Type B pancreatic cell (in vitro differentiated cells): ENCODE measurements around the gene RNF175. TPM values are rescaled to one million over a fixed set of nuclear protein-coding genes. Genes with fewer than 3 reads are reported as not detected.

ENCODE experiments used
- DNase-seq: peaks from one replicate; pipeline ENCODE4 v3.0.0; 2021; ENCODE audit warnings: mixed read lengths; ENCODE audit not compliant: unreplicated experiment; ENCODE audit errors: extremely low spot score
- H3K27ac Mint-ChIP-seq: 2 replicates; pipeline ENCODE4 v1.8.0; 2021; ENCODE audit warnings: mild to moderate bottlenecking, mixed read lengths
- H3K27me3 Mint-ChIP-seq: 2 replicates; pipeline ENCODE4 v1.8.0; 2021; ENCODE audit warnings: mixed read lengths
- H3K36me3 Mint-ChIP-seq: 2 replicates; pipeline ENCODE4 v1.8.0; 2021; ENCODE audit warnings: mixed read lengths
- H3K4me1 Mint-ChIP-seq: one replicate; pipeline ENCODE4 v1.8.0; 2021; ENCODE audit warnings: mixed read lengths; ENCODE audit not compliant: unreplicated experiment
- H3K4me3 Mint-ChIP-seq: 2 replicates; pipeline ENCODE4 v1.8.0; 2021; ENCODE audit warnings: mild to moderate bottlenecking, mixed read lengths
- H3K9me3 Mint-ChIP-seq: 2 replicates; pipeline ENCODE4 v1.8.0; 2021; ENCODE audit warnings: mixed read lengths
- total RNA-seq: library from RNA; stranded (reverse); gene quantifications from 2 replicates; pipeline ENCODE4 v1.2.1, GENCODE V29; 2021; ENCODE audit warnings: low replicate concordance
- TF ChIP-seq, protein P1 (sequence below): fragments of 200-600 bp; sonication (generic); conservative IDR thresholded peaks from 2 replicates; pipeline ENCODE4 v1.5.0; 2021; ENCODE audit warnings: antibody characterized with exemption, mild to moderate bottlenecking

Gene RNF175
- total RNA-seq, 1 donor from 2014 or later: 11.3 TPM

DNA sequence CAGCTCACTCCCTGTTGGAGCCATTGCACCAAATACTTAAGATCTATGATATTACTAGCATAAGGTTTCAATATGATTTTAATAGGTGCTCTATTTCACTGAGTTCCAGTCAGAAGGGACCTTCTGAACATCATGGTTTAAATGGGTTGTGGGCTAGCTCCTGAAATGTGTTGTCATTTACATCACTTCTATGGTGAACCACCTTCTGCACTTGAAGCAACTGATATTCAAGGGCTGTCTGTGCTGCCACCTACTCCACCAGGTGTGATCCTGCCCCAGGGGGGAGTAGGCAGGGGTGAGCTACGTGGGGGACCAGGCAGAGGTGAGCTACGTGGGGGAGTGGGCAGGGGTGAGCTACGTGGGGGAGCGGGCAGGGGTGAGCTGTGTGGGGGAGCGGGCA is 35.2 kb downstream of the RNF175 start:
- H3K27ac Mint-ChIP-seq: no peak overlapping the region
- H3K36me3 Mint-ChIP-seq: no peaks in the 10 kb centered on the region
- peaks cover 3% of the 10 kb centered on the region for H3K27me3 Mint-ChIP-seq
- TF ChIP-seq, protein P1, sequence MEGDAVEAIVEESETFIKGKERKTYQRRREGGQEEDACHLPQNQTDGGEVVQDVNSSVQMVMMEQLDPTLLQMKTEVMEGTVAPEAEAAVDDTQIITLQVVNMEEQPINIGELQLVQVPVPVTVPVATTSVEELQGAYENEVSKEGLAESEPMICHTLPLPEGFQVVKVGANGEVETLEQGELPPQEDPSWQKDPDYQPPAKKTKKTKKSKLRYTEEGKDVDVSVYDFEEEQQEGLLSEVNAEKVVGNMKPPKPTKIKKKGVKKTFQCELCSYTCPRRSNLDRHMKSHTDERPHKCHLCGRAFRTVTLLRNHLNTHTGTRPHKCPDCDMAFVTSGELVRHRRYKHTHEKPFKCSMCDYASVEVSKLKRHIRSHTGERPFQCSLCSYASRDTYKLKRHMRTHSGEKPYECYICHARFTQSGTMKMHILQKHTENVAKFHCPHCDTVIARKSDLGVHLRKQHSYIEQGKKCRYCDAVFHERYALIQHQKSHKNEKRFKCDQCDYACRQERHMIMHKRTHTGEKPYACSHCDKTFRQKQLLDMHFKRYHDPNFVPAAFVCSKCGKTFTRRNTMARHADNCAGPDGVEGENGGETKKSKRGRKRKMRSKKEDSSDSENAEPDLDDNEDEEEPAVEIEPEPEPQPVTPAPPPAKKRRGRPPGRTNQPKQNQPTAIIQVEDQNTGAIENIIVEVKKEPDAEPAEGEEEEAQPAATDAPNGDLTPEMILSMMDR: no peak
- DNase-seq: no peak
- H3K4me3 Mint-ChIP-seq: no peak overlapping the region
- H3K9me3 Mint-ChIP-seq: no peaks in the 10 kb centered on the region
- H3K4me1 Mint-ChIP-seq: no peaks in the 10 kb centered on the region

DNA sequence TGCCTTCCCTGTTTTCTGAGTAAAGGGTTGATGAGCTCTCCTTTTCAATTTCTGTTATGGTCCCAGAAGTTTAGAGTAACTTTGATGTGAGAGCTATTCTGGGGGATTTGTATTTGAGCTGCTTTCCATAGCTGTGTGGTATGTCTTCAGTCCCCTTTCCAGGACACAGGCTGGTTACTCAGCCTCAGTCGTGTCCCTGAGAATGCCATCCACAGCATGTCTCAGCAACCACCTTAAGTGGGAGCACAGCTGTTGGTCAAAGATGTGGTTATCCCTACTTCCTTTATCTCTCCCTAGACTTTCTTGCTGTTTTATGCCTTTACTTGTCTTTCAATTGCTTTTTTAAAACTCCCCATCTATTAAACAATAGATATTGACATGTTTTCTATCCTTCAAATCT is 37.8 kb downstream of the RNF175 start:
- Mint-ChIP-seq H3K36me3 (peaks cover 7% of the 10 kb centered on the region), H3K27ac (no peak overlapping the region)

DNA sequence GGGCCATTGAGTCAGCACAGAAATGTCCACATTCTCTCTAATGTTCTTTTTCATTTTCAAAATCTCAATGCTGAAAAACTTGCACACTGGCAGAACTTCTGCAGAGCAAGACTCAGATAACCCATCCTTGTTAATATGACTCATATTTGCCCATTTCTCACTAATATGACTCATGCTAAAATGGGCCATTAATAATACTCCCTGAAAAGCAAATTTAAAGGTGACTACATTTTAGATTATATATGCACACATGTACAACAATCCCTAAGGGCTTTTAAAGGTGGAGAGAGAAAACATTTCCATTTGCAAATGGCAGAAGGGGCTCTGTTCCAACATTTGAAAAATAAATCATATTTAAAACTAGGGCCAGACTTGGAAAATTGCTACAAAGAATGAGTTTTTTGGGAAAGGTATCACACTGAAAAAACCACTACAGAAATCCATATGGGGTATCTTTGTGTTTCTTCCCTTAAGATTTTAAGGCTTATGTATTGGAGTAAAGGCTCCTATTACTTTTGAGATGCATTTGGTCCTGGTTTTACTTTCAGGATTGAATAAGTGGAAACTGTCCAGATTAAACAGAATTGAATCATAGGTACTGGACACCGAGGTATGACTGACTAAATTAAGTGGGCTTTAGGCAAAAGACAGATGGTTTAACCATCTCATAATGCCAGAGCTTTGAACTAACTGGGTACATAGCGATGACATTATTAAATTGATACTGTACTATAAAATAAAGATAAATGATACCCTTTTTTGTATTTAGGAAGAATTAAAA is 45.8 kb downstream of the RNF175 start:
- Mint-ChIP-seq H3K27me3 (no peaks in the 10 kb centered on the region), H3K4me1 (no peaks in the 10 kb centered on the region), H3K27ac (no peak overlapping the region), H3K9me3 (no peaks in the 10 kb centered on the region), H3K4me3 (no peak overlapping the region), H3K36me3 (peaks cover 10% of the 10 kb centered on the region)
- TF ChIP-seq, protein P1: no peak
- no peak for DNase-seq

More for the DNA sequence above, 37.8 kb downstream of the RNF175 start:
- Mint-ChIP-seq H3K27me3 (peaks cover 3% of the 10 kb centered on the region), H3K4me1 (no peaks in the 10 kb centered on the region), H3K9me3 (no peaks in the 10 kb centered on the region), H3K4me3 (no peak overlapping the region)
- TF ChIP-seq, protein P1: no peak
- DNase-seq: no peak

DNA sequence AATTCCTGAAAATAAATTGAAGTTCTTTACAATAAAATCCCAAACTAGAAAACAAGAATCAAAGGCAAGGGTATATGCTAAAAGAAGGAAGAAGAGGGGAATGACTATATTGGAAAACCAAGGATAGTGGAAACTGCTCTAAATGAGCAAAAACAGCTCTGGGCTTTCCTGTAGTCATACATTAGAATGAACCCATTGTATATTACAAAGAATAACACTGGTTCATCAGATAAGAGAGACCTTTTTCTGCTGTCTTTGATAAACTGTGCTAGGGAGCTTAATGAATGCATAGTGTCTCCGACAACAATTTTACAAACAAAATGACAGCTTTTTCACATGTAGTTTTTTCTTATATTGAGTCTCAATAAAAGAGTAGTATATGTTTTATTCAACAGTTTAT is 49.1 kb downstream of the RNF175 start:
- no peak overlapping the region for H3K27ac Mint-ChIP-seq

DNA sequence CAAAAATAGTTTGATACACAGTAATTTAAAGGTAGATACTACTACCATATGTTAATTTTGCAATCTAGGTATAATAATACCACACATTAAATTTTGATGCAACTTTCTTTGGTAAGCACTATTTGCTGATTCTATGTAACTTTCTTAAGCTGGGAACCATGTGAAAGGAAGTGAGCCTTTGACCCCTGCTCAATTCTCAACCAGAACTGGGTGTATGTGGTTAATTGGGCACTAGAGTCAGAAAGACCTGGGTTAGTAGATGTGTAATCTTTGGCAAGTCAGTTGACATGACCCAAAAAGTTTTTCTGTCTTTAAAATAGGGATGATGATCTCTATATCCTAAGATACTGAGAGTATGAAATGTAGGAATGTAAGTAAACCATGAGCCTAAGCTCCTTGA is 53.3 kb downstream of the RNF175 start:
- Mint-ChIP-seq H3K27me3 (no peaks in the 10 kb centered on the region), H3K36me3 (no peaks in the 10 kb centered on the region), H3K4me1 (no peaks in the 10 kb centered on the region), H3K27ac (no peak overlapping the region), H3K4me3 (no peak overlapping the region), H3K9me3 (peaks cover 6% of the 10 kb centered on the region)
- TF ChIP-seq, protein P1: no peak
- DNase-seq: no peak

More for the DNA sequence above, 49.1 kb downstream of the RNF175 start:
- Mint-ChIP-seq H3K9me3 (peaks cover 6% of the 10 kb centered on the region), H3K4me3 (no peak overlapping the region), H3K4me1 (no peaks in the 10 kb centered on the region), H3K36me3 (peaks cover 6% of the 10 kb centered on the region), H3K27me3 (no peaks in the 10 kb centered on the region)
- no peak for DNase-seq
- TF ChIP-seq, protein P1: no peak
